ENCODE results near the gene COPRS.

GRCh38 chr17:31820691-31821435, 38.2 kb downstream of the COPRS start:
- no peak for TF ChIP-seq MAX (CRISPR knock-in tag; IDR thresholded peaks at IDR 0.05)
- TF ChIP-seq CTCF (IDR thresholded peaks at IDR 0.05): no peak
- TF ChIP-seq MXD4 (CRISPR knock-in tag; IDR thresholded peaks at IDR 0.05; ENCODE audit: borderline replicate concordance): no peak
- TF ChIP-seq ZNF512 (CRISPR knock-in tag; IDR thresholded peaks at IDR 0.05; ENCODE audit: borderline replicate concordance): no peak
